Measurements from ENCODE around the gene CDK11A.

CDK11A gene

DNA sequence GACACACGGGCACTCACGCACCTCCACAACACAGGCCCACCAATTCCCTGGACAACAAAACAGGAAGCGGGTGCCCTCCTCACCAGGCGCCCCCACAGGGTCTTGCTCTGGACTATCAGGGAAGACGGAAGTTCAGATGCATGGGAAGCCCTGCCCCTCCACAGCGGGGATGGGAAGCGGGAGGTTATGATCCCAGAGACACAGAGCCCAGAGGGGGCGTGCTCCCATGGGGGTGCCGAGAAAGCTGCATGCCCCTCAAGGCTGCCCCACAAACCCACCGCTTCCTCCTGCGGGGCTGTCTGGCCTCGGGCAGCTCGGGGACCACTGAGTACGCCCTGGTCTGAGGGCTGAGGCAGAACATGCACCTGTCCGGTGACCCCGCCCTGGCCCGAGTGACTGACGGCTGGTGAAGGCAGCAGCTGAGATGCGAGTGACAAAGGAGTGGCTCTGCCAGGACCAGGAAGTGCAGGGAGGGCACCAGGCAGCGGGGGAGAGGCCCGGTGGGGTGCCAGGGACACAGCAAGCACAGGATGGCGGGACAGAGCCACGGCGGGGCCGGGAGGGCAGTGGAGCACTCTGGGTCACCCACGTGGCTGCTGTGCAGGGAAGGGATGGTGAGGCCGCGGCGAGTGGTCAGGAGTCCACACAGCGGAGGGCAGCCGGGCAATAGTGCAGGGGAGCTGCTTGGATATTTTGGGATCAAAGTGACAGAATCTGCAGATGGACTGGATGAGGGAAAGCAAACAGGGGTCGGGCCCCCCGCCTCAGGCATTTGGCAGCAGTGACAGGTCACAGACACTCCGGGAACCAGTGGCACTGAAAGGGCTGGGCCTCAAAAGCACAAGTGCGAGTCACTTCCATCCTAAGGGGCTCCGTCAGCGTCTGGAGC, 35.5 kb upstream of the CDK11A start:
- Histone ChIP-seq H3K4me3 (ENCODE audit: low read depth, low read length) (no peak overlapping the region), H3K9me3 (ENCODE audit: control insufficient read depth, insufficient read depth, low read length) (no peaks in the 10 kb centered on the region), H3K36me3 (ENCODE audit: control insufficient read depth, insufficient read depth, low read length) (peaks cover 57% of the 10 kb centered on the region), H3K27me3 (ENCODE audit: control insufficient read depth, insufficient read depth, low read length) (no peaks in the 10 kb centered on the region), H3K9ac (ENCODE audit: low read depth, low read length) (no peak overlapping the region), H3K4me1 (ENCODE audit: control insufficient read depth, insufficient read depth, low read length) (no peaks in the 10 kb centered on the region)

DNA sequence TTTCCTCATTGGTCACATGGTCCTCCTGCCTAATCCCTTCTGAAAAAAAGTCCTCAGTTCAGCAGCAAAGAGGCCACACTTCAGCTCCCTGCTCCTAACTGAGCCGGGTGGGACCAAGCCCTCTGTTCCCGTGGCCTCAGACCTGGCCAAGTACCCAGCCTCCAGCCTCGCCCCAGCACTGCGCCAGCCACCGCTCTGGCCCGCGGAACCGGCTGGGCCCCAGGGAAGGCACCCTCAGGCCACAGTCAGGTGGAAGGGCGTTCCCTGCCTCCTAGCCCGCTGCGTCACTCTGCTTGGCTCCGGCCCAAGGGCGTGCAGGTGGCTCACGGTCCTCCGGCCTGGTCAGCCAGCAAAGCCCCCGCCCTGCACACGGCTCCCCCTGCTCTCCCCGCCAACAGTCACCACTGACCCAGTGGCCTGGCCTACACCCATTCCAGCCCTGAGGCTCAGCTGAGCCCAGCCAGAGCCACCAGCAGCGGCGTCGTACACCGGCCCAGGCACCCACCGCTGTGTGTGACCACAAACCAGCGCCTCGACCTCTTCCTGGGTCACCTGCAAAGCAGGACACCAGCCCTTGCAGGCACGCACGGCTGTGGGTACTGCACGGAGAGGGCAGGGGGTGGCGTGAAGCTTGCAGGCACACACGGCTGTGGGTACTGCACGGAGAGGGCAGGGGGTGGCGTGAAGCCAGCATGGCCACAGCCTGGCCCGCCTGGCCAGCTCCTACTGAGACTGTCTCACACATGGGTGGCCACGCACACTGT, 34.7 kb upstream of the CDK11A start:
- Histone ChIP-seq H3K9me3 (ENCODE audit: control insufficient read depth, insufficient read depth, low read length) (no peaks in the 10 kb centered on the region), H3K4me1 (ENCODE audit: control insufficient read depth, insufficient read depth, low read length) (no peaks in the 10 kb centered on the region), H3K9ac (ENCODE audit: low read depth, low read length) (peak overlapping the region; percentile 3), H3K27me3 (ENCODE audit: control insufficient read depth, insufficient read depth, low read length) (no peaks in the 10 kb centered on the region), H3K4me3 (ENCODE audit: low read depth, low read length) (no peak overlapping the region), H3K36me3 (ENCODE audit: control insufficient read depth, insufficient read depth, low read length) (peaks cover 65% of the 10 kb centered on the region)

DNA sequence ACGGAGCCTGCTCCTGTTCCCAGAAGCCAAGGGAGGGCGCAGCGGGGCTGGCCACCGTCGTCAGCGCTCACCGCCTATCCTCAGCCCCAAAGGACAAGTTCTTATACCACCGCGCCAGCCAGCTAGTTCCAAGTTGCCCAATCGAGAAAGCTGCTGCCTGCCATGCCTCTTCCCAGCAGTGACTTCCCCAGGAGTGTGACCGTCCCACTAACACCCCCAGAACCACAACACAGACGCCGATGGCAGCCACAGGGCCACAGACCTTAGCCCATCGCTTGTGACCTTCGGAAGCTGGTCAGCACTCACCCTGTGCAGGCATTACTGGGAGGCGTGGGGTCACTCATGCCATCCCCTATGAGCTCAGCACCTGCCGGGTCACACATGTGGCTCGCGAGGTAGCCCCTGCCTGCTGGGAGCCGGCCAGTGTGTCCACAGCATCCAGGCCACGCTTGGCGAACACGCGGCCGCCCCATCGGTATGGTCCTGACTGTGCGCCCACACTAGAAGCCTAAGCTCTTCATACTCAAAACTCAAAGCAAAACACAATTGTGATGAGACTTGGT, 34.0 kb upstream of the CDK11A start:
- no peak overlapping the region for H3K9ac ChIP-seq (ENCODE audit: low read depth, low read length)
- H3K27me3 ChIP-seq (ENCODE audit: control insufficient read depth, insufficient read depth, low read length), result no peaks in the 10 kb centered on the region
- no peak overlapping the region for H3K4me3 ChIP-seq (ENCODE audit: low read depth, low read length)
- no peaks in the 10 kb centered on the region for H3K9me3 ChIP-seq (ENCODE audit: control insufficient read depth, insufficient read depth, low read length)
- H3K4me1 ChIP-seq (ENCODE audit: control insufficient read depth, insufficient read depth, low read length), result no peaks in the 10 kb centered on the region
- peaks cover 72% of the 10 kb centered on the region for H3K36me3 ChIP-seq (ENCODE audit: control insufficient read depth, insufficient read depth, low read length)

DNA sequence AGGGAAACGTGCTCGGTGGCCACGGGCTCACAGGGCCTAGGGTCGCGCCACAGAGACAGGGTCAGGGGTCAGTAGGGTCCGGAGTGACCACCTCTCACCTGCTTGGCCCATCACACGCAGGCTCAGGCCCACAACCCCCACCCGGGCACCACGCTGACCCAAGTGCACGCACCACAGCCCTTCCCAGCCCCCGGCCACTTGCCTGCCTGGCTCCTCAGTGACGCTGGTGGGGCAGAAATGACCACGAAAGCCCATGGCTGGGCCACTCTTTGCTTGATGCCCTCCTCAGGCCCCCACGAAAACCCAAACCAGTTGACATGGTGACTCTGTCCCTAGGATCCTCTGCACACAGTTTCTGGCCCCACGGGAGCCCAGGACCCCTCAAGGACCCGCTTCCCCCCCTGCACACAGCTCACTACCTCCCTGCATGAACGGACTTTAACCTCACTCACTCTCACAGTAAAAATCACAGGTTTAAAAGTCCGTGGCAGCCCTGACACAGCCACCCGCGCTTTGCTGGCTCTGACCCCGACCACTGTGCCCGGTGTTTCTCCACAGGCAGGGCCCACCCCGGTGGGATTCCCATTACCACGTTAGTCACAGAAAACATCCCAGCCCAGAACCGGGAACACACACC, 33.4 kb upstream of the CDK11A start:
- H3K9me3 ChIP-seq (ENCODE audit: control insufficient read depth, insufficient read depth, low read length), result no peaks in the 10 kb centered on the region
- no peak overlapping the region for H3K9ac ChIP-seq (ENCODE audit: low read depth, low read length)
- no peaks in the 10 kb centered on the region for H3K4me1 ChIP-seq (ENCODE audit: control insufficient read depth, insufficient read depth, low read length)
- no peak overlapping the region for H3K4me3 ChIP-seq (ENCODE audit: low read depth, low read length)
- peaks cover 72% of the 10 kb centered on the region for H3K36me3 ChIP-seq (ENCODE audit: control insufficient read depth, insufficient read depth, low read length)
- no peaks in the 10 kb centered on the region for H3K27me3 ChIP-seq (ENCODE audit: control insufficient read depth, insufficient read depth, low read length)

DNA sequence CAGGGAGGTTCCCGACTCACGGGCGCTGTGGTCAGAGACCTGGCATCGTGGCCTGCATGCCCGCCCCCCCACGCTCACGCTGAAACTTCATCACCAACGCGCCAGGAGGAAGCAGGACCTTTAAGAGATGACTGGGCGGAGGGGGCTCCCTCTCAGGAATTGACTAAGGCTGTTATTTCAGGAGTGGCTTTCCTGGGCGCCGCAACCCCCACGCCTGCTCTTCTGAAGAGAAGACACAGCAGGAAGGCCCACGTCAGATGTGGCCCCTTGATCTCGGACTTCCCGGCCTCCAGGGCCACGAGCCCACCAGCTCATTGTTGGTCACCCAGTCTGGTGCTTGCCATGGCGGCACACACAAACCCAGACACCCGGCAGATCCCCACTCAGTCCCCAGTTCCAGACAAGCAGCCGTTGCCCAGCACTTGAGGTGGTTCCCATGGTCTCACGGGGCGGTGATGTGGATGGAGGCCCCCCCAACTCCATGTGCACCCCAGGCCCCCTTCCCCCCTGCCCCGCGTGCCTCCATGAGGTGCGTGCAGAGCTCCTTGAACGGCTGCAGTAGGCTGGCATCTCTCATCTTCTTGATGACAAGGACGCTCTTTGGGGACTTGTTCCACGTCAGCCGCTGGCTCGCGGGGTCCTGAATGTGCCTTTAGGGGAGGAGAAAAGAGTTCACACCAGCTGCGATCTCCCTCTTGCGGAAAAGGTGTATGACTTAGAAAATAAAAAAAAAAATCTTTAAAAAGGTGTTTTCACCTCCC, 32.7 kb upstream of the CDK11A start:
- Histone ChIP-seq H3K4me1 (ENCODE audit: control insufficient read depth, insufficient read depth, low read length) (no peaks in the 10 kb centered on the region), H3K4me3 (ENCODE audit: low read depth, low read length) (no peak overlapping the region), H3K9ac (ENCODE audit: low read depth, low read length) (no peak overlapping the region), H3K9me3 (ENCODE audit: control insufficient read depth, insufficient read depth, low read length) (no peaks in the 10 kb centered on the region), H3K27me3 (ENCODE audit: control insufficient read depth, insufficient read depth, low read length) (no peaks in the 10 kb centered on the region), H3K36me3 (ENCODE audit: control insufficient read depth, insufficient read depth, low read length) (peaks cover 71% of the 10 kb centered on the region)

DNA sequence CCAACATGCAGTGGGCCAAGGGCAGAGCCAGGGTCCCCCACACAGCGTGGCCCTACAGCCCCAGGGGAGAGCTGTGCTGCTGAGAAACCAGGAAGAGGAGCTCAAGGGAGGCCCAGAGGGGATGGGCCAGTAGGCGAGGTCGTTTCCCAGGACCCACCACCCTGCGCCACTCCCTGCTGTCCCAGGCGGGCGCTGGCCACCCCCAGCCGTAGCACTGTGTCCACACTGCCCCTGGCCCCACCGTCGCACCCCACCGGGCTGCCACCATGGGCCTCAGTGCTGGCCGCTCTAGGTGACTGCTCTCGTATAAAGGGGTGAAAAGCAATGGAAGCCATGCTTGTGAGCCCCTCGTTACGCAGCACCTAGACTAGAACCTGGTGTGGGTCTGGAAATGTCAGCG, 31.7 kb upstream of the CDK11A start:
- H3K9ac ChIP-seq (ENCODE audit: low read depth, low read length), result no peak overlapping the region
- H3K36me3 ChIP-seq (ENCODE audit: control insufficient read depth, insufficient read depth, low read length), result peaks cover 61% of the 10 kb centered on the region

DNA sequence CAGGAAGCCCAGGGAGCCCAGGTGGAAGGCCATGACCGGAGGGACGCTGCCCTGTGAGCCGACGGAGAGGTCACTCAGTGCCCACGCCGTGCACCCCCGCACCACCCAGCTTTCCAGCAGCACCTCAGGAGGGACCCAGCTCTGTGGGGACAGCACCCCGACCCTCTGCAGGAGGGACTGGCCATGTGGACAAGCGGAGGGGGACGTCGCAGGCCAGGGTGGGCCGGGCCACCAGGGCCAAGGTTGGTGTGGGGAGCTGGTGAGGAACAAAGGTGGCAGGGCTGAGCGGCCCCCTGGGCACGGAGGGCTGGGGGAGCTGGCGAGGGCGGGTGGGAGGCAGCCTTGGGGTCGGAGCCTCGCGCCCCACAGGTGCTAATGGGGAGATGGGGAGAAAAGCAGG, 31.3 kb upstream of the CDK11A start:
- peaks cover 58% of the 10 kb centered on the region for H3K36me3 ChIP-seq (ENCODE audit: control insufficient read depth, insufficient read depth, low read length)

More for the DNA sequence above, 31.7 kb upstream of the CDK11A start:
- H3K4me3 ChIP-seq (ENCODE audit: low read depth, low read length), result no peak overlapping the region
- H3K27me3 ChIP-seq (ENCODE audit: control insufficient read depth, insufficient read depth, low read length), result no peaks in the 10 kb centered on the region
- no peaks in the 10 kb centered on the region for H3K4me1 ChIP-seq (ENCODE audit: control insufficient read depth, insufficient read depth, low read length)
- no peaks in the 10 kb centered on the region for H3K9me3 ChIP-seq (ENCODE audit: control insufficient read depth, insufficient read depth, low read length)

DNA sequence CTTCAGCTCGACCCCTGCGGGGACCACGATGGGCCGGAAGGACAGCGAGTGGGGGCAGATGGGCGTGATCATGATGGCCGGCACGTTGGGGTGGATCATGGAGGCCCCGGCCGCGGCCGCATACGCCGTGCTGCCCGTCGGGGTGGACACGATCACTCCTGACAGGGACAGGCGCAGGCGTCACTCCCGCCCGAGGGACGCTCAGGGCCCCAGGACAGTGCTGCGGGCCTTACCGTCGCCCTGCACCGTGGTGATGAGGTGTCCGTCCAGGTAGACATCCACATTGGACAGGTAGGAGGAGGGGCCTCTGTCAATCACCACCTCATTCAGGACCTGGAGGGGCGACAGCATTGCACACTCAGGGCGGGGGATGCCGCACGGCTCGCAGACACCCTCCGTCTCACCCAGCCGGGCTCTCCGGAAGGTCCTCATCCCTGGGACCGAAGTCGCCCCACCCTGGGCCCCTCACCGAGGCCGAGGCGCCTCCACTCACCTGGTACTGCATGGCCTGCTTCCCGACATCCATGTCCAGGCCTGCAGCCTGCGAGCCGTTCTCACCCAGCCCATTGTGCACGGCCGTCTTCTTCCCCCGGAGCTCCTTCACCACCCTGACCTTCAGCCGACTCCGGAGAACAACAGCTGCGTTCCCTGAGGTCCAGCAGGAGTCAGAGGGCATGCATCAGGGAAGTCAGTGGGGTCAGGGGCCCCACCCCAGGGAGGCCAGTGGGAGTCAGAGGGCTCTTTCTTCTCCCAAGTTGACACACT, 30.1 kb upstream of the CDK11A start:
- Histone ChIP-seq H3K9ac (ENCODE audit: low read depth, low read length) (no peak overlapping the region), H3K27me3 (ENCODE audit: control insufficient read depth, insufficient read depth, low read length) (no peaks in the 10 kb centered on the region), H3K9me3 (ENCODE audit: control insufficient read depth, insufficient read depth, low read length) (no peaks in the 10 kb centered on the region), H3K36me3 (ENCODE audit: control insufficient read depth, insufficient read depth, low read length) (peaks cover 48% of the 10 kb centered on the region), H3K4me3 (ENCODE audit: low read depth, low read length) (no peak overlapping the region), H3K4me1 (ENCODE audit: control insufficient read depth, insufficient read depth, low read length) (no peaks in the 10 kb centered on the region)

More for the DNA sequence above, 31.3 kb upstream of the CDK11A start:
- no peak overlapping the region for H3K4me3 ChIP-seq (ENCODE audit: low read depth, low read length)
- no peak overlapping the region for H3K9ac ChIP-seq (ENCODE audit: low read depth, low read length)
- H3K9me3 ChIP-seq (ENCODE audit: control insufficient read depth, insufficient read depth, low read length), result no peaks in the 10 kb centered on the region
- H3K27me3 ChIP-seq (ENCODE audit: control insufficient read depth, insufficient read depth, low read length), result no peaks in the 10 kb centered on the region
- H3K4me1 ChIP-seq (ENCODE audit: control insufficient read depth, insufficient read depth, low read length), result no peaks in the 10 kb centered on the region

DNA sequence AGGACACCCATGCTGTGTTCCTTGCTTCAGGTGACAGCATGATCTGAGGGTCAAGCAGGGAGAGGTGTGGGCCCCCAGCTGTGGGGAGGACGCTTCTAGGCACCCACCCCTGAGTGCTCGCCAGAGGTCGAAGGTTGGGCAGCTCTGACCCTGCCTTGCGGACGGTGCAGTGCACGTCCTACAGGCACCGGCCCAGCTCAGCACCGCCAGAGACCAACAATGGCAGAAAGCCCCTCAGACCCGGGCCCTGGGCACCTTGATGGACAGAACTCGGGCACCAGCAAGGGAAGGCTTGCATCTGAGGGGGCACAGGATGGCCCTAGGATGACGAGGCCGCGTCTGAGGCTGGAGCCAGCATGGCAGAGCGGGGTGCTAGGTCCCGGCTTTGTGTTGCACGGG, 29.4 kb upstream of the CDK11A start:
- peaks cover 42% of the 10 kb centered on the region for H3K36me3 ChIP-seq (ENCODE audit: control insufficient read depth, insufficient read depth, low read length)
- H3K4me1 ChIP-seq (ENCODE audit: control insufficient read depth, insufficient read depth, low read length), result no peaks in the 10 kb centered on the region
- no peaks in the 10 kb centered on the region for H3K27me3 ChIP-seq (ENCODE audit: control insufficient read depth, insufficient read depth, low read length)
- H3K9ac ChIP-seq (ENCODE audit: low read depth, low read length), result no peak overlapping the region
- H3K9me3 ChIP-seq (ENCODE audit: control insufficient read depth, insufficient read depth, low read length), result no peaks in the 10 kb centered on the region
- no peak overlapping the region for H3K4me3 ChIP-seq (ENCODE audit: low read depth, low read length)

DNA sequence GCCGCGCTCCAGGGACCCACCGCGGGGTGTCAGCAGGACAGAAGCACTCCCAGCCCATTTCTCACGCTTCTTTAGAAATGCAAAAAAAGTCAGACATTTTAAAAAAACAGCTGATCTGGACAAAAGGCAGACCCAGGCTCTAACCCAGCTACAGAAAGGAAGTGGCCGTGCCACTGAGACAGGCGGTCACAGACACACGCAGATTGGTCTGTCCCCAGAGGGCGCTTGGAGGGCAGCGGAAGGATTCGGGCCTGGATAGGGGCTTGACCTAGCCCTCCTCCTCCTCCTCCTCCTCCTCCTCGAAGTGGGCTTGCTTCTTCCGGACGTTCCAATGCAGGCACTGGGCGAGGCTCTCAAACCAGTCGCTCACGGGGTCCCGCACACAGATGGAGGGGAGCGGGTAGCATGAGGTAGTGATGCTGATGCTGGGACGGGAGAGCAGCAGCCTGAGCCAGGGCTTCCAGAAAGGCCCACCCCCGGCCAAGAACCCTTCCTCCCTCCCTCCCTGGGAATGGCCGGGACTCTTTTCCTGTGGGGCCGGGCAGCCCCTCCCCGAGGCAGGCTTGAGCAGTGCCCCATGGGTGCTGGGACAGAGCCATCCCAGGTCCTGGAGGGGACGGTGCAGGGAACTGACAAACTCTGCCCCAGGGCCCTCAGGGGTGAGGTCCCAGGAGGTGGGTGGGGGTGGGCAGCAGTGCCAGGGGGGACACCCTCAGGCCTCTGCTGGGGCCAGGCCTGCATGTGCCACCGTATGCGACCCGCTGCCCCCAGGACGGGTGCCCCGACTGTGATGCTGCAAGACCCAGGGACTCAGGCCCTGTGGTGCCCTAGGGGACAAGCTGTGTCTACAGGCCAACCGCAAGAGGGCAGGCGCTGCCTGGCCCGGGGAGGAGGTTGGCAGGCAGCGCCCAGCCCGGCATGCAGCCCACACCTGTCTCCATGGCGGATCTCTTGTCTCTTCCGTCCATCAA, 28.8 kb upstream of the CDK11A start:
- Histone ChIP-seq H3K9ac (ENCODE audit: low read depth, low read length) (no peak overlapping the region), H3K4me1 (ENCODE audit: control insufficient read depth, insufficient read depth, low read length) (no peaks in the 10 kb centered on the region), H3K9me3 (ENCODE audit: control insufficient read depth, insufficient read depth, low read length) (no peaks in the 10 kb centered on the region), H3K4me3 (ENCODE audit: low read depth, low read length) (no peak overlapping the region), H3K36me3 (ENCODE audit: control insufficient read depth, insufficient read depth, low read length) (peaks cover 35% of the 10 kb centered on the region), H3K27me3 (ENCODE audit: control insufficient read depth, insufficient read depth, low read length) (no peaks in the 10 kb centered on the region)

Measured in iPS-15b (cell line).